H1 (cell line): ENCODE results near the gene NPC1L1. TPM values are rescaled to one million over a fixed set of nuclear protein-coding genes. Genes with fewer than 3 reads are reported as not detected.

Experiments used
- SUZ12 ChIP-seq: fragments of 200-600 bp; sonication (generic); IDR thresholded peaks from 2 replicates; pipeline ENCODE4 v1.6.1; 2012; ENCODE audit warnings: mild to moderate bottlenecking, inconsistent platforms, low read length, moderate library complexity, mixed read lengths
- polyA plus RNA-seq, 7 experiments: library from polyadenylated mRNA; depleted of rRNA in 3 of 7; stranded (reverse) in 5 of 7; unstranded in 2 of 7; fragments of >200 nt in 5 of 7; fragments of 200-250 nt in 2 of 7; gene quantifications; 1 replicate in 5 of 7; 2 replicates in 1 of 7; 4 replicates in 1 of 7; pipeline versions ENCODE4 v1.2.1 to v1.2.3, GENCODE V29; 2011 to 2013; ENCODE audit warnings: missing spikeins in 2 of 7, mixed read lengths in 2 of 7
- total RNA-seq: library from RNA; stranded (reverse); fragmentation: NEBNext Ultra II Directional; extraction: Animal tissue kit (Norgen Biotek cat#: 25700); gene quantifications from 2 replicates; pipeline ENCODE4 v1.2.1, GENCODE V29; 2021

Gene NPC1L1
- total and polyA plus RNA-seq, 2 of the 8 experiments (the other 6 are each of a cell fraction or from before 2014, with no cell fraction given), result 0.06 to 0.21 TPM

DNA sequence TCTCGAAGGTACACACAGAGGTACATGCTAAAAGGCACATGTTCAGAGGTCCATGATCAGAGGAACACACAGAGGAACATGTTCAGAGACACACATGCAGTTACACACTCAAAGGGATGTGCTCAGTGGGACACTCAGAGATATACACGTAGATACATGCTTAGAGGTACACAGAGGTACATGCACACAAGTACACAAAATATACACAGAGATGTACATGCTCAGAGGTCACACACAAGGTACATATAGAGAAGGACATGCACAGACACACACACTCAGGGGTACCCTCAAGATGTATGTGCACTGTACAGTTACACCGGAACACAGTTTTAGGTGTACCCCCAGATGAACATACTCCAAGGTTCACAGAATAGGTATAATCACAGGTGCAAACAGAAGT, 18.8 kb downstream of the NPC1L1 start (continued):
- TF ChIP-seq SUZ12, result no peak
